Measurements from ENCODE around the gene SNED1.

GRCh38 chr2:240955306-240956170 is 42.9 kb upstream of the SNED1 start:
- TF ChIP-seq POLR2A (IDR thresholded peaks at IDR 0.05): no peak
- no peak for TF ChIP-seq CTCF (IDR thresholded peaks at IDR 0.05)

Data from lower leg skin (tissue), 3 donors.